Hepatocyte (in vitro differentiated cells): ENCODE results near the gene KRTAP5-1. TPM values are rescaled to one million over a fixed set of nuclear protein-coding genes. Genes with fewer than 3 reads are reported as not detected.

Source experiments
- DNase-seq: peaks from one replicate; pipeline ENCODE4 v3.0.0-alpha.2; 2016; ENCODE audit warnings: low spot score
- H2AFZ ChIP-seq: fragments of 200-600 bp; sonication (generic); 2 replicates; pipeline ENCODE4 v1.6.0; 2016; ENCODE audit warnings: antibody characterized with exemption, mild to moderate bottlenecking
- H3K27ac ChIP-seq: fragments of 200-600 bp; sonication (generic); 2 replicates; pipeline ENCODE4 v1.5.1; 2016; ENCODE audit warnings: mild to moderate bottlenecking
- H3K27me3 ChIP-seq: fragments of 200-600 bp; sonication (generic); 2 replicates; pipeline ENCODE4 v1.6.1; 2016
- H3K36me3 ChIP-seq: fragments of 200-600 bp; sonication (generic); replicated peaks from 2 replicates; pipeline ENCODE4 v1.5.1; 2016; ENCODE audit warnings: low read depth; ENCODE audit not compliant: insufficient read depth
- H3K4me1 ChIP-seq: fragments of 200-600 bp; sonication (generic); 2 replicates; pipeline ENCODE4 v1.5.1; 2016; ENCODE audit warnings: mild to moderate bottlenecking, moderate library complexity; ENCODE audit not compliant: insufficient read depth
- H3K4me2 ChIP-seq: fragments of 200-600 bp; sonication (generic); 2 replicates; pipeline ENCODE4 v1.6.0; 2016
- H3K4me3 ChIP-seq: fragments of 200-600 bp; sonication (generic); 2 replicates; pipeline ENCODE4 v1.5.1; 2016; ENCODE audit warnings: mild to moderate bottlenecking
- H3K79me2 ChIP-seq: fragments of 200-600 bp; sonication (generic); 2 replicates; pipeline ENCODE4 v1.6.0; 2017; ENCODE audit warnings: mild to moderate bottlenecking
- H3K9me2 ChIP-seq: fragments of 200-600 bp; sonication (generic); replicated peaks from 2 replicates; pipeline ENCODE4 v1.6.0; 2017; ENCODE audit warnings: mild to moderate bottlenecking; ENCODE audit not compliant: insufficient read depth
- H3K9me3 ChIP-seq: fragments of 200-600 bp; sonication (generic); 2 replicates; pipeline ENCODE4 v1.5.1; 2016; ENCODE audit warnings: low read depth, mild to moderate bottlenecking
- H4K20me1 ChIP-seq: fragments of 200-600 bp; sonication (generic); 2 replicates; pipeline ENCODE4 v1.6.0; 2016; ENCODE audit warnings: mild to moderate bottlenecking; ENCODE audit not compliant: insufficient read depth, poor library complexity, severe bottlenecking
- EZH2 ChIP-seq: fragments of 200-600 bp; sonication (generic); IDR thresholded peaks from 2 replicates; pipeline ENCODE4 v1.6.1; 2016; ENCODE audit warnings: antibody characterized with exemption, mild to moderate bottlenecking, borderline replicate concordance
- EZH2phosphoT487 ChIP-seq: fragments of 200-600 bp; sonication (generic); IDR thresholded peaks from one replicate; pipeline ENCODE4 v1.6.1; 2018; ENCODE audit warnings: antibody characterized with exemption, mild to moderate bottlenecking, low read depth, moderate library complexity; ENCODE audit not compliant: unreplicated experiment, severe bottlenecking
- WGBS: methylation state at CpG from one replicate; pipeline ENCODE4 v1.1.6; 2016; ENCODE audit warnings: low lambda C conversion rate; ENCODE audit errors: missing lambda C conversion rate; 5-methylcytosine and 5-hydroxymethylcytosine counted together
- polyA plus RNA-seq: library from polyadenylated mRNA; unstranded; fragments of >200 nt; fragmentation: Nextera tagmentation; extraction: Ambion mirVana; gene quantifications from 2 replicates; pipeline ENCODE4 v1.2.1, GENCODE V29; 2016
- total RNA-seq: library from RNA; depleted of rRNA; stranded (reverse); fragments of >200 nt; gene quantifications from 2 replicates; pipeline ENCODE4 v1.2.3, GENCODE V29; 2014
- TF ChIP-seq, protein P1 (sequence below): fragments of 200-600 bp; sonication (generic); IDR thresholded peaks from 2 replicates; pipeline ENCODE4 v1.5.1; 2016; ENCODE audit warnings: antibody characterized with exemption, mild to moderate bottlenecking; ENCODE audit not compliant: poor library complexity

KRTAP5-1 gene
- total and polyA plus RNA-seq, 2 experiments from 2014 or later = not detected

GRCh38 chr11:1573903-1574237, 11.2 kb downstream of the KRTAP5-1 start:
- Histone ChIP-seq H3K4me1 (peaks cover 17% of the 10 kb centered on the region), H3K4me2 (peak overlapping the region; percentile 98), H2AFZ (peak overlapping the region; percentile 45), H4K20me1 (peaks cover 18% of the 10 kb centered on the region), H3K4me3 (peak overlapping the region; percentile 61), H3K79me2 (peaks cover 20% of the 10 kb centered on the region), H3K9me2 (no peaks in the 10 kb centered on the region), H3K36me3 (no peaks in the 10 kb centered on the region), H3K27ac (peak overlapping the region; percentile 85), H3K9me3 (no peaks in the 10 kb centered on the region), H3K27me3 (peaks cover 20% of the 10 kb centered on the region)
- WGBS = 4% methylated on average over 7 of the region's 7 CpGs
- no peak for TF ChIP-seq EZH2
- no peak for DNase-seq

GRCh38 chr11:1573077-1573902, 11.8 kb downstream of the KRTAP5-1 start:
- H3K27ac ChIP-seq = peak overlapping the region; percentile 85
- peak overlapping the region; percentile 98 for H3K4me2 ChIP-seq

GRCh38 chr11:1572197-1573076, 12.6 kb downstream of the KRTAP5-1 start, which contains the start of gene DUSP8:
TSS of gene DUSP8 (minus strand) at chr11:1572271. CDS start at chr11:1565826, 6,445 bp downstream.
- Histone ChIP-seq H3K9me3 (no peaks in the 10 kb centered on the region), H4K20me1 (peaks cover 32% of the 10 kb centered on the region), H3K36me3 (no peaks in the 10 kb centered on the region), H3K79me2 (peaks cover 20% of the 10 kb centered on the region), H3K27ac (peak within 1 kb of the TSS; percentile 85), H3K27me3 (peaks cover 20% of the 10 kb centered on the region), H3K4me1 (peaks cover 17% of the 10 kb centered on the region), H2AFZ (peak within 1 kb of the TSS; percentile 81), H3K9me2 (no peaks in the 10 kb centered on the region), H3K4me3 (peak within 1 kb of the TSS; percentile 92), H3K4me2 (peak within 1 kb of the TSS; percentile 98)
- TF ChIP-seq EZH2 = peak; percentile 79
- no peak for TF ChIP-seq EZH2phosphoT487
- TF ChIP-seq, protein P1, sequence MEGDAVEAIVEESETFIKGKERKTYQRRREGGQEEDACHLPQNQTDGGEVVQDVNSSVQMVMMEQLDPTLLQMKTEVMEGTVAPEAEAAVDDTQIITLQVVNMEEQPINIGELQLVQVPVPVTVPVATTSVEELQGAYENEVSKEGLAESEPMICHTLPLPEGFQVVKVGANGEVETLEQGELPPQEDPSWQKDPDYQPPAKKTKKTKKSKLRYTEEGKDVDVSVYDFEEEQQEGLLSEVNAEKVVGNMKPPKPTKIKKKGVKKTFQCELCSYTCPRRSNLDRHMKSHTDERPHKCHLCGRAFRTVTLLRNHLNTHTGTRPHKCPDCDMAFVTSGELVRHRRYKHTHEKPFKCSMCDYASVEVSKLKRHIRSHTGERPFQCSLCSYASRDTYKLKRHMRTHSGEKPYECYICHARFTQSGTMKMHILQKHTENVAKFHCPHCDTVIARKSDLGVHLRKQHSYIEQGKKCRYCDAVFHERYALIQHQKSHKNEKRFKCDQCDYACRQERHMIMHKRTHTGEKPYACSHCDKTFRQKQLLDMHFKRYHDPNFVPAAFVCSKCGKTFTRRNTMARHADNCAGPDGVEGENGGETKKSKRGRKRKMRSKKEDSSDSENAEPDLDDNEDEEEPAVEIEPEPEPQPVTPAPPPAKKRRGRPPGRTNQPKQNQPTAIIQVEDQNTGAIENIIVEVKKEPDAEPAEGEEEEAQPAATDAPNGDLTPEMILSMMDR = no peak
- DNase-seq = peak; percentile 97
- 1% methylated on average over 27 of the region's 124 CpGs for WGBS

More at GRCh38 chr11:1573077-1573902, 11.8 kb downstream of the KRTAP5-1 start:
- Histone ChIP-seq H3K27me3 (peaks cover 20% of the 10 kb centered on the region), H3K9me2 (no peaks in the 10 kb centered on the region), H3K9me3 (no peaks in the 10 kb centered on the region), H3K79me2 (peaks cover 20% of the 10 kb centered on the region), H3K4me3 (peak overlapping the region; percentile 92), H3K36me3 (no peaks in the 10 kb centered on the region), H4K20me1 (peaks cover 24% of the 10 kb centered on the region), H3K4me1 (peaks cover 17% of the 10 kb centered on the region), H2AFZ (no peak overlapping the region)
- 16% methylated on average over 32 of the region's 37 CpGs for WGBS
- DNase-seq = no peak
- no peak for TF ChIP-seq EZH2phosphoT487
- TF ChIP-seq, protein P1 = no peak
- peak; percentile 58 for TF ChIP-seq EZH2
